GM12874 (cell line): ENCODE results near the gene SFXN5.

ENCODE experiments used
- TF ChIP-seq, protein P1 (sequence below): IDR thresholded peaks from 2 replicates; pipeline ENCODE4 v1.5.1; 2011; ENCODE audit warnings: low read depth, mild to moderate bottlenecking, control low read depth, low read length, moderate library complexity; ENCODE audit not compliant: insufficient read depth

The SFXN5 gene

DNA sequence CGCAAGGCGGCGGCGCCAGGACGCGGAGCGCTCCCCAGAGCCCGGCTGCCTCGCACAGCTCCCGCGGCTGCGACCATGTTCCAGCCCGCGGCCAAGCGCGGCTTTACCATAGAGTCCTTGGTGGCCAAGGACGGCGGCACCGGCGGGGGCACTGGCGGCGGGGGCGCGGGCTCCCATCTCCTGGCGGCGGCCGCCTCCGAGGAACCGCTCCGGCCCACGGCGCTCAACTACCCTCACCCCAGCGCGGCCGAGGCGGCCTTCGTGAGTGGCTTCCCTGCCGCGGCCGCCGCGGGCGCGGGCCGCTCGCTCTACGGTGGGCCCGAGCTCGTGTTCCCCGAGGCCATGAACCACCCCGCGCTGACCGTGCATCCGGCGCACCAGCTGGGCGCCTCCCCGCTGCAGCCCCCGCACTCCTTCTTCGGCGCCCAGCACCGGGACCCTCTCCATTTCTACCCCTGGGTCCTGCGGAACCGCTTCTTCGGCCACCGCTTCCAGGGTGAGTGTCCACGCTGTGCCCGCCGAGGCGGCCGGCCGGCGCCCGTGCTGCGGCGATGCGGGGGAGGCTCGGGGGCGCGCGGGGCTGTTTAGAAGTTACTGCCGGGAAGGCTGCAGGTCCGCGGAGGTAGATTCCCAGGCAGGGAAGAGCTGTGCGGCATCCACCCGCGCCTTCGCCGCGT is 153.5 kb downstream of the SFXN5 start:
- TF ChIP-seq, protein P1, sequence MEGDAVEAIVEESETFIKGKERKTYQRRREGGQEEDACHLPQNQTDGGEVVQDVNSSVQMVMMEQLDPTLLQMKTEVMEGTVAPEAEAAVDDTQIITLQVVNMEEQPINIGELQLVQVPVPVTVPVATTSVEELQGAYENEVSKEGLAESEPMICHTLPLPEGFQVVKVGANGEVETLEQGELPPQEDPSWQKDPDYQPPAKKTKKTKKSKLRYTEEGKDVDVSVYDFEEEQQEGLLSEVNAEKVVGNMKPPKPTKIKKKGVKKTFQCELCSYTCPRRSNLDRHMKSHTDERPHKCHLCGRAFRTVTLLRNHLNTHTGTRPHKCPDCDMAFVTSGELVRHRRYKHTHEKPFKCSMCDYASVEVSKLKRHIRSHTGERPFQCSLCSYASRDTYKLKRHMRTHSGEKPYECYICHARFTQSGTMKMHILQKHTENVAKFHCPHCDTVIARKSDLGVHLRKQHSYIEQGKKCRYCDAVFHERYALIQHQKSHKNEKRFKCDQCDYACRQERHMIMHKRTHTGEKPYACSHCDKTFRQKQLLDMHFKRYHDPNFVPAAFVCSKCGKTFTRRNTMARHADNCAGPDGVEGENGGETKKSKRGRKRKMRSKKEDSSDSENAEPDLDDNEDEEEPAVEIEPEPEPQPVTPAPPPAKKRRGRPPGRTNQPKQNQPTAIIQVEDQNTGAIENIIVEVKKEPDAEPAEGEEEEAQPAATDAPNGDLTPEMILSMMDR = no peak

DNA sequence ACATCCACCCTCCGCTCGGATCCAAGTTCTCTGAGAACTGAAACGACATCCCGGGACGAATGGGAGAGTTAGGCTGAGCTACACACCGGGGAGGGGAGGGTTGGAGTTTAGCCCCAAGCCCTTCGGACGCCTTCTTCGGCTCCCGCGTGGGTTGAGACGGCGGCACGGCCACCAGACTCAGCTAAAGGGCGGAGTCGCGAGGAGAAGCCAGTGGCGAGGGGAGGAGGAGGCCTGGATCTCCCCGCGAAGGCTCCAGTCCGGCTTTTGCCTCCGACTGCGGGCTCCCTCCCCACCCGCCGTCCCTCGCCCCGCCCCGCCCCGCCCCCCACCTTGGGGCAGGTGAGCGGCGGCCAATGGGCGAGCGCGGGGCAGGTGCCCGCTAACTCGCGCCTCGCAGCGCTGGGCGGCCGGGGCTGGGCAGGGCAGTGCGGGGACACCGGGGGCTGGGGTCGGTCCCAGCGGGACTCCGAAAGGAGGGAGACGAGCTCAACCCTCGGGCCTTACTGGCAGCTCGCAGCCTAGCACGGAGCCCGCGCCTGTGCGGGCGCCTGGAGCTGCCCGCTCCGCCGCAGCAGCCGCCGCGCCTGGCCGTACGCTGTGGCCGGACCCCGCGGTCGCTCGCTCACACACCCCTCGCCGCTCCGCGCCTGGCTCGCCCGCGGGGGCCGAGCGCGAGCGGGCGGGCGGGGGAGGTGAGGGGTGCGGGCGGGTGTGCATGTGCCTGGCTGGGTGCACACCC is 154.2 kb downstream of the SFXN5 start, which contains the start of gene EMX1:
Gene EMX1 (plus strand): TSS at position 382 of the 739 bp plus-strand sequence. CDS start 334 bp downstream, at position 716.
- TF ChIP-seq, protein P1 = no peak

DNA sequence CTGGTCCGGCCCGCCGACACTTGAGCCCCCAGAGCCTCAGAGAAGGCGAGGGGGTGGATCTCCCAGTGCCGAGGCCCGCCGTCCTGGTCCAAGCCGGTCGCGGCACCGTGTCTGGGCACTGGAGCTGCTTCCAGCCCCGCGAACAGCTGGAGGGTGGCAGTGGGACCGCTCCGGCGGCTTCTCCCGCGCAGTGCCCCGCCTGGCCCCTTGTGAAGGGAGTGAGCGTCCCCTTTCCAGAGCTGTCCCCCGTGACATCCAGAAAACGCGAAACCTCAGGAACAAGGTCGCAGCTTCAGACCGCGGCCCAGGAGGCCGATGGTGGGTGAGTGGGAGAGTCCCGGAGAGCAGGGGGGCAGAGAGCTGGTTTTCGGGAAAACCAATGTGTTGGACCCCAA is 154.8 kb downstream of the SFXN5 start:
- TF ChIP-seq, protein P1 = no peak

DNA sequence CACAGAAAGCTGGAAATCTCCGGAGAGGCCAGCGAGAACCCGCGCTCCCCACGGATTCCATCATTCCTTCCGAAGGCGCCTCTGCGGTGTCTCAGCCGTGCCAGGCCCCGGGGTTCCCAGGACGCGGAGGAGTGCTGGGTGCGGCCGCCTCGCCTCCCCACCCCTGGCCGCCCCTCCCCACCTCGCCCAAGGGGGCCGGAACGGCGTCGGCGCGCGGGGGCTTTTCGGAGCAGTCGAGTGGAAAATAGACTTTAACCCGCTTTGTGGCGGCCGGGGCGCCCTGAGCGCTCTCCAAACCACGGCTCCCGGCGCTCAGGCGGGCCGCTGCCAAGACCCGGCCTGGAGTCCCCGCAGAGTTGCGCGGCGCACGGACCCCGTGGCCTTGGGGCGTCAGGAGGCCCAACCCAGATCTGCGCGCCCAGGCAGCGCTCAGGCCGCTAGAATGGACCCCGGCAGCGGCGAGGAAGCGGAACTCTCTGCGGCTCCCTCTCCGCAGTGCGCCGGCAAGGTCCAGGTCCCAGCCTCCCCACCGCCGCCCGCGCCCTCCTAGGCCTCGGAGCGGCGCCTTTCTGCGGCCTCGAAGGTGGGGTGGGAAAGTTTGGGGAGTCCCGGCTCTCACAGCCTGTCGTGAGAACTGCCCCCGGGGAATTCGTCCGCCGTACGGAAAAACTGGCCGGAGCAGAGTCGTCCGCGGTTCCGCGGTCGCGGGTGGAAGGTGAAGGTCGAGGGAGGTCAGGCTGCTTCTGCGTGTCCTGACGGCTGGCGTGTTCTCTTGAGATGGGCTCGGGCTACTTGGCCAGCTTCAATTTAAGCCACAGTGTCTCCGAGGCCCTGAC is 155.4 kb downstream of the SFXN5 start:
- TF ChIP-seq, protein P1 = no peak

DNA sequence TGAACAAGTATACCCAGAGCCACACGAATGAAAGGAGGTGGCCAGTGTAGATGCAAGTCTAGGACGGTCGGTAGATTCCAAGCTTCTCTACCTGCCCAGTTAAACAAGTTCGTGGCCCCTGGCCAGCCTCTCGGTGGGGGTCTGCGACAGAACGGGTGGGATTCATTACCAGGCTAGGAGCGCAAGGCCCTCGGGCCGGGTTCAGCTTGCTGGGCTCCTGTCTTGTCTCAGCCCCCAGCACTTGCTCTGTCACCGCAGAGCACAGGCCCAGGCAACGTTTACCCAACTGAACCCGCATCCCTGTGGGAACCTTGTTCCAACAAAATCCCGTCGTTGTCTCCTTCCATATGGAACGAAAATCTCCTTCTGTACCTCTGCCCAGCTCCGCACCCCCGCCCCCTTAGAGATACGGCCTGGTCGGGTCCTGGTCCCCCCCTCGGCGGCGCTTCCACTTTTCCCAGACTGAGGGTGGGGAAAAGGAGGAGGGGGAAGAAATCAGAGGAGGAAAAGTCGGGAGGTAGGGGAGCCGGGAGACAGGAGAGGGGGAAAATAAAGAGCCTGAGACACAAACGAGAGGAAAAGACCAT is 156.1 kb downstream of the SFXN5 start:
- TF ChIP-seq, protein P1 = no peak

DNA sequence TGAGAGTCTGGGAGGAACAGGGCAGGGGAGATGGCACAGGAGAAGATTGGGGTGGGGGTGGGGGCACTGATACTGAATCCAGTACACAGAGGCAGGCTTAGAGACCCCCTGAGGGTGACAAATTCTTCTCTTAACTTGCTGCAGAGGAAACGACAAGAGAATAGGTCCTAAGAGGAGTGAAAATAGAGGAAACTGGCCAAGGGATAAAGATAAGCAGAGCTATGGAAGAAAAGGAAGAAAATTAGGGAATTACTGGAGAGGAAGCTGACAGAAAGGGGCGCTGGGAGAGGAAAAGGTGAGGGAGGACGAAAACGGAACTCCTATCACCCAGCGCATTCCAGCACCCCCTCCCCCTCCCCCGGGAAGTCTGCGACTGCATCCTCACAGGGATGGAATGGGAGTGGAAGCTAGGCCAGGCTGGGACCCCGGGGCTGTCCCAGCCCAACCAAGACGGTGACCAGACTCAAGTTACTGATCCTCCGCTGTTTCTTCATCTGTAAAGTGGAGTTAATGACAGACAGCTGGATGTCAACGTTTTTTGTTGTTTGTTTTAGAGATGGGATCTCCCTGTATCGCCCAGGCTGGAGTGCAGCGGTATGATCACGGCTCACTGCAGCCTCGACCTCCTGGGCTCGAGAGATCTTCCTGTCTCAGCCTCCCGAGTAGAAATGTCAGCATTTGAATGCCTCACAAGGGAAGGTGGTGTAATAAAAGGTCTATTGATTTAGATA is 156.8 kb downstream of the SFXN5 start:
- TF ChIP-seq, protein P1 = no peak
